GM13976 (cell line): ENCODE data around the gene SELPLG.
"Not testable (repeated sequence)": the region's sequence is repeated elsewhere in the genome, so short reads cannot be mapped to it uniquely, and the experiment has no call there.

ENCODE experiments used
- DNase-seq: peaks from one replicate; pipeline ENCODE4 v3.0.0; 2012; ENCODE audit warnings: low spot score
- CTCF ChIP-seq: IDR thresholded peaks from 2 replicates; pipeline ENCODE4 v1.5.1; 2012; ENCODE audit warnings: borderline replicate concordance, mild to moderate bottlenecking; ENCODE audit not compliant: insufficient read depth; ENCODE audit errors: extremely low read depth, missing control alignments, control extremely low read depth
- in situ Hi-C: fragments of 300-500 bp; cut with MboI; formaldehyde crosslinking; loops from one replicate; pipeline ENCODE4 v1.12.0; 2022; ENCODE audit warnings: low sequenced_read_pairs, mixed read lengths, inconsistent platforms; ENCODE audit not compliant: unreplicated experiment

Gene SELPLG

GRCh38 chr12:108657130-108657745, 23.5 kb upstream of the SELPLG start:
- in situ Hi-C loops, result loop anchor here (25.0 kb wide), 2 partner anchors 305 to 430 kb away; partner anchors contain the start of genes ALKBH2 and UNG
- TF ChIP-seq CTCF, result no peak
- DNase-seq, result no peak

- DNase-seq, result not testable (repeated sequence)
- in situ Hi-C loops, result loop anchor here (25.0 kb wide), 2 partner anchors 306 to 431 kb away; partner anchors contain the start of genes ALKBH2 and UNG
Measured at GRCh38 chr12:108656247-108656646, 22.6 kb upstream of the SELPLG start.

GRCh38 chr12:108655812-108656175, 22.1 kb upstream of the SELPLG start:
- DNase-seq, result not testable (repeated sequence)
- in situ Hi-C loops, result loop anchor here (25.0 kb wide), 2 partner anchors 307 to 432 kb away; partner anchors contain the start of genes ALKBH2 and UNG

GRCh38 chr12:108654622-108655021, 20.9 kb upstream of the SELPLG start:
- in situ Hi-C loops, result loop anchor here (25.0 kb wide), 2 partner anchors 308 to 433 kb away; partner anchors contain the start of genes ALKBH2 and UNG
- not testable (repeated sequence) for DNase-seq

GRCh38 chr12:108653922-108654321, 20.2 kb upstream of the SELPLG start:
- DNase-seq, result no peak
- in situ Hi-C loops, result loop anchor here (25.0 kb wide), 2 partner anchors 308 to 433 kb away; partner anchors contain the start of genes ALKBH2 and UNG
- TF ChIP-seq CTCF, result no peak

- in situ Hi-C loops, result loop anchor here (25.0 kb wide), 2 partner anchors 309 to 434 kb away; partner anchors contain the start of genes ALKBH2 and UNG
- no peak for DNase-seq
- TF ChIP-seq CTCF, result no peak
Measured at GRCh38 chr12:108653082-108653516, 19.4 kb upstream of the SELPLG start.

- DNase-seq, result no peak
- no peak for TF ChIP-seq CTCF
- in situ Hi-C loops, result loop anchor here (25.0 kb wide), 2 partner anchors 312 to 437 kb away; partner anchors contain the start of genes ALKBH2 and UNG
Measured at GRCh38 chr12:108650083-108650482, 16.4 kb upstream of the SELPLG start.

GRCh38 chr12:108649669-108650068, 16.0 kb upstream of the SELPLG start:
- in situ Hi-C loops, result loop anchor here (25.0 kb wide), 2 partner anchors 313 to 438 kb away; partner anchors contain the start of genes ALKBH2 and UNG
- no peak for DNase-seq
- TF ChIP-seq CTCF, result no peak
